Adrenal gland (tissue), 12 donors: ENCODE results near the gene TPI1. TPM values are rescaled to one million over a fixed set of nuclear protein-coding genes. Genes with fewer than 3 reads are reported as not detected.

ENCODE experiments used
- DNase-seq, 7 donors: peaks; one replicate each; pipeline ENCODE4 v3.0.0-alpha.2; 2019 to 2020
- H3K27ac ChIP-seq, 5 donors: fragments of 200-600 bp; sonication (generic) in 4 of 5; 1 replicate in 3 of 5; 2 replicates in 2 of 5; pipeline versions ENCODE4 v1.5.1 to v1.8.0; 2016 to 2020; ENCODE audit warnings: mild to moderate bottlenecking in 1 of 5
- H3K27me3 ChIP-seq: fragments of 200-600 bp; 2 replicates; pipeline ENCODE4 v1.8.0; 2021
- H3K36me3 ChIP-seq, 2 donors: fragments of 200-600 bp; replicated peaks in 1 of 2; 1 replicate in 1 of 2; 2 replicates in 1 of 2; pipeline versions ENCODE4 v1.5.1 to v1.8.0; 2018 to 2022
- H3K4me1 ChIP-seq, 2 donors: fragments of 200-600 bp; replicated peaks in 1 of 2; 1 replicate in 1 of 2; 2 replicates in 1 of 2; pipeline versions ENCODE4 v1.5.1 to v1.8.0; 2018 to 2021
- H3K4me3 ChIP-seq, 4 donors: fragments of 200-600 bp; sonication (generic) in 3 of 4; one replicate each; pipeline ENCODE4 v1.5.1; 2016 to 2018
- H3K9me3 ChIP-seq, 3 donors: fragments of 200-600 bp; sonication (generic) in 1 of 3; replicated peaks in 1 of 3; 1 replicate in 2 of 3; 2 replicates in 1 of 3; pipeline versions ENCODE4 v1.5.1 to v1.8.0; 2016 to 2021
- POLR2A ChIP-seq, 2 donors: fragments of 450-650 bp; IDR thresholded peaks; one replicate each; pipeline ENCODE4 v1.6.1; 2017; ENCODE audit warnings: antibody characterized with exemption in 2 of 2, mild to moderate bottlenecking in 2 of 2, moderate library complexity in 1 of 2
- WGBS, 4 donors: extraction: QIAGEN DNeasy Blood & Tissue Kit in 2 of 4; methylation state at CpG; one replicate each; pipeline versions ENCODE4 v1.1.5 to v1.1.7; 2013 to 2017; 5-methylcytosine and 5-hydroxymethylcytosine counted together
- intact Hi-C, 2 donors: fragments of 100-400 bp; cut with DNase I; formaldehyde crosslinking; loops; one replicate each; pipeline versions ENCODE4 v1.14.1 to v1.15.0; 2022 to 2023
- polyA plus RNA-seq, 3 donors: library from polyadenylated mRNA; stranded (reverse); fragments of 200-250 nt in 2 of 3; fragments of 350-450 nt in 1 of 3; fragmentation: Illumina TruSeq in 1 of 3; extraction: RNeasy Lipid Tissue Mini Kit (QIAGEN cat#74804) in 1 of 3; gene quantifications; one replicate each; pipeline ENCODE4 v1.2.3, GENCODE V29; 2013 to 2014
- total RNA-seq, 9 donors: library from RNA; depleted of rRNA in 4 of 9; stranded (reverse); fragments of >200 nt in 4 of 9; fragments of 120-200 nt in 1 of 9; fragmentation: NEBNext Ultra II Directional in 1 of 9; extraction: Animal tissue kit (Norgen Biotek cat#: 25700) in 1 of 9; gene quantifications; one replicate each; pipeline versions ENCODE4 v1.1.0 to v1.2.4, GENCODE V29; 2013 to 2023
- TF ChIP-seq, protein P1 (sequence below), 6 experiments: fragments of 450-650 bp in 4 of 6; fragments of 200-600 bp in 2 of 6; sonication (generic) in 1 of 6; IDR thresholded peaks; 1 replicate in 5 of 6; 2 replicates in 1 of 6; pipeline versions ENCODE4 v1.5.1 to v1.8.0; 2016 to 2021; ENCODE audit warnings: antibody characterized with exemption in 6 of 6, mild to moderate bottlenecking in 2 of 6, moderate library complexity in 1 of 6
- donor health status: healthy with polysubstance abuse.
- donor health status: Bipolar disorder and iron deficiency.
- donor health status: DM: yes; HTN: yes; CAD: no.
- donor health status: DM: no; HTN: no; CAD: no.
- donor health status: DM: no; HTN: no; CAD: no.
- donor health status: DM: yes; HTN: yes; CAD: no.

Gene TPI1
- total and polyA plus RNA-seq, 12 donors: 241 to 2,322 (median 783) TPM

DNA sequence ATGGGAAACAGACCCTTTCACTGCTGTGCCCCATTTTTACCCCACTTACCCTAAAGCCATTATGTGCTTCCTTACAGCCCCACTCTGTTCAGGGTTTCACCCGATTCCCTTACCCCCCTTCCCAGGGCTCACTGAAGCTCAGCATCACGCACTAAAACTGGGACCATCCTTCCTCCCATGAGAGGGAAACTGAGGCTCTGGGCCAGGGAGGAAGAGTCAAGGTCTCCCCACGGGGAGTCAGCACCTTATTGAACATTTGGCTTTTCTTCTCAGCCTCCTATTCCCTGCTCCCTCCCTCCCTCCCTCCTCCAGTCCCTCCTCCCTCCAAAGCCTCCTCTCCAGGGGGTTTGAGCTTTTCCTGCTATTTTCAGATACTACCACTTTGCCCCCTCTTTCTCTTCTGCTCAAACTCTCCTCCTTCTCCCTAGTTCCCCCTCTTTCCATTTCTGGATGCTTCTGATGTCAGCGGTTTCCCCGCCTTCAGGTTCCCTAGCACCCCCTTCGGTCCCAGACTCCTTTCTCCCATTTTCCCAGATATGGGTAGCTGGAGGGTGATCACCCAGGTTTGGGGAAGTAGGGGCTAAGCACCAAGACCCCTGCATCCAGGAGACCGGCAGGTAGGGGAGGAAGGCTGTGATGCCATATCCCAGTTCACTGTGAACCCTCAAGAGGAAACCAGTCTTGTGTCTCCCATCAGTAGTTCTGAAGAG, 44.8 kb upstream of the TPI1 start:
- no peaks in the 10 kb centered on the region for H3K36me3 ChIP-seq
- H3K27me3 ChIP-seq: peaks cover 4% of the 10 kb centered on the region
- H3K27ac ChIP-seq: peak overlapping the region in 1 of 5 donors; percentile 60
- no peak for DNase-seq
- no peaks in the 10 kb centered on the region for H3K9me3 ChIP-seq
- WGBS, 4 donors: 54 to 69% (median 61%) methylated on average over 7 of the region's 7 CpGs
- intact Hi-C loops: loop anchor here (5.0 to 10.0 kb wide), 2 partner anchors 78 to 90 kb away; no protein-coding TSS in a partner anchor
- TF ChIP-seq, protein P1, sequence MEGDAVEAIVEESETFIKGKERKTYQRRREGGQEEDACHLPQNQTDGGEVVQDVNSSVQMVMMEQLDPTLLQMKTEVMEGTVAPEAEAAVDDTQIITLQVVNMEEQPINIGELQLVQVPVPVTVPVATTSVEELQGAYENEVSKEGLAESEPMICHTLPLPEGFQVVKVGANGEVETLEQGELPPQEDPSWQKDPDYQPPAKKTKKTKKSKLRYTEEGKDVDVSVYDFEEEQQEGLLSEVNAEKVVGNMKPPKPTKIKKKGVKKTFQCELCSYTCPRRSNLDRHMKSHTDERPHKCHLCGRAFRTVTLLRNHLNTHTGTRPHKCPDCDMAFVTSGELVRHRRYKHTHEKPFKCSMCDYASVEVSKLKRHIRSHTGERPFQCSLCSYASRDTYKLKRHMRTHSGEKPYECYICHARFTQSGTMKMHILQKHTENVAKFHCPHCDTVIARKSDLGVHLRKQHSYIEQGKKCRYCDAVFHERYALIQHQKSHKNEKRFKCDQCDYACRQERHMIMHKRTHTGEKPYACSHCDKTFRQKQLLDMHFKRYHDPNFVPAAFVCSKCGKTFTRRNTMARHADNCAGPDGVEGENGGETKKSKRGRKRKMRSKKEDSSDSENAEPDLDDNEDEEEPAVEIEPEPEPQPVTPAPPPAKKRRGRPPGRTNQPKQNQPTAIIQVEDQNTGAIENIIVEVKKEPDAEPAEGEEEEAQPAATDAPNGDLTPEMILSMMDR (IDR thresholded peaks at IDR 0.05): no peak
- no peak for TF ChIP-seq POLR2A (IDR thresholded peaks at IDR 0.05)
- no peak overlapping the region for H3K4me3 ChIP-seq
- peaks cover 6 to 15% of the 10 kb centered on the region in 2 donors for H3K4me1 ChIP-seq

DNA sequence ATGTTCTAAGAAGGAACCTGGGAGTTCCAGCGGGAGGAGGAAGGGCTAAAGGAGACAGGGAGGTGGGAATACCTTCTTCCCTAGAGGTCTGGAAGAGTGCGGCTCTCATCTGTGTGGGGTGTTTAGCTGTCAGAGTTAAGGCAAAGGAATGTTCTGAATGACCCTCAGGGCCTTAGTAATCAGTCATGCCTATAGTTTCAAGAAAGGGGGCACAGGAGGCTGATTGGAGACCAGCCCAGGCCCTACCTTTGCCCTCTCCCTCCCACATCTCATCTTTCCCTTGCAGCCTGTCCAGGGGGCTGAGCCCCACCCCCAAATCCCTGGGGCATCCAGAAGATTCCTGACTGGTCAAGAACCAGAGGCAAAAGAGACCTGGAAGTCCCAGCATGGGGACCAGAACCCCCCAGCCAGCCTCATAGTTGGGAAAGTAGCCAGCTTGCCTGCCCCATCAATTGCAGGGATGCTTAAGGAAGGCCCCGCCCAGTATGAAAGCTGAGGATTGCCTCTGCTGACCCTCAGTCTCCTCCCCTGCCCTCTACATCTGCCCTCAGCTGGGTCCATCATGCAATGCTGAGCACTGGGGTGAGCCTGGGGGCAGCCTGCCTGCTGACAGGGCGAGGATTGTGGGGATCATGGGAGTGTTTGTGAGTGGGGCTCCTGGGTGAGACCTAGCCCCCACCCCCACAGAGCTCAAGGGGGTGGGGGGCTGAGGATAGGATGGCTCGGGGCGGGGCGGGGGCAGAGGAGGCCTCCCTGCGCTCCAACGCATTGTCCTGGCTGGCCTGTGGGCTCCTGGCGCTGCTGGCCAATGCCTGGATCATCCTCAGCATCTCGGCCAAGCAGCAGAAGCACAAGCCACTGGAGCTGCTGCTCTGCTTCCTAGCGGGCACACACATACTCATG, 43.9 kb upstream of the TPI1 start:
- Histone ChIP-seq H3K4me1 (peaks cover 6 to 15% of the 10 kb centered on the region in 2 donors), H3K27ac (no peak overlapping the region), H3K9me3 (no peaks in the 10 kb centered on the region), H3K36me3 (no peaks in the 10 kb centered on the region), H3K27me3 (peaks cover 4% of the 10 kb centered on the region), H3K4me3 (no peak overlapping the region)
- 63 to 73% (median 70%) methylated on average over 3 to 12 of the region's 12 CpGs for WGBS, 4 donors
- peak in 1 of 7 donors; percentile 54 for DNase-seq
- intact Hi-C loops: loop anchor here (5.0 to 10.0 kb wide), 2 partner anchors 79 to 91 kb away; no protein-coding TSS in a partner anchor
- no peak for TF ChIP-seq POLR2A (IDR thresholded peaks at IDR 0.05)
- TF ChIP-seq, protein P1 (IDR thresholded peaks at IDR 0.05): no peak

DNA sequence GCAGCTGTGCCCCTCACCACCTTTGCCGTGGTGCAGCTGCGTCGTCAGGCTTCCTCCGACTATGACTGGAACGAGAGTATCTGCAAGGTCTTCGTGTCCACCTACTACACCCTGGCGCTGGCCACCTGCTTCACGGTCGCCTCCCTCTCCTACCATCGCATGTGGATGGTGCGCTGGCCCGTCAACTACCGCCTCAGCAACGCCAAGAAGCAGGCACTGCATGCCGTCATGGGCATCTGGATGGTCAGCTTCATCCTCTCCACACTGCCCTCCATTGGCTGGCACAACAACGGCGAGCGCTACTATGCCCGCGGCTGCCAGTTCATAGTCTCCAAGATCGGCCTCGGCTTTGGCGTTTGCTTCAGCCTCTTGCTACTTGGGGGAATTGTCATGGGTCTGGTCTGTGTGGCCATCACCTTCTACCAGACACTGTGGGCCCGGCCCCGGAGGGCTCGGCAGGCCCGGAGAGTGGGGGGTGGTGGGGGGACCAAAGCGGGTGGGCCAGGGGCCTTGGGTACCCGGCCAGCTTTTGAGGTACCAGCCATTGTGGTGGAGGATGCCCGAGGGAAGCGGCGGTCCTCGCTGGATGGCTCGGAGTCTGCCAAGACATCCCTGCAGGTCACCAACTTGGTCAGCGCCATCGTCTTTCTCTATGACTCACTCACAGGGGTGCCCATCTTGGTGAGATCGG, 43.1 kb upstream of the TPI1 start:
- no peak overlapping the region for H3K4me3 ChIP-seq
- peak in 1 of 7 donors; percentile 65 for DNase-seq
- intact Hi-C loops: loop anchor here (5.0 to 10.0 kb wide), 2 partner anchors 79 to 92 kb away; no protein-coding TSS in a partner anchor
- WGBS, 4 donors: 70 to 84% (median 79%) methylated on average over 14 to 37 of the region's 37 CpGs
- no peaks in the 10 kb centered on the region for H3K9me3 ChIP-seq
- H3K27me3 ChIP-seq: peaks cover 4% of the 10 kb centered on the region
- no peak overlapping the region for H3K27ac ChIP-seq
- peaks cover 6 to 15% of the 10 kb centered on the region in 2 donors for H3K4me1 ChIP-seq
- H3K36me3 ChIP-seq: no peaks in the 10 kb centered on the region
- TF ChIP-seq POLR2A (IDR thresholded peaks at IDR 0.05): no peak
- TF ChIP-seq, protein P1 (IDR thresholded peaks at IDR 0.05): no peak
